ENCODE measurements around the gene IL31. TPM values are rescaled to one million over a fixed set of nuclear protein-coding genes. Genes with fewer than 3 reads are reported as not detected.
A peak's percentile ranks its signal among the peaks of the same experiment; 100 is the strongest.

The IL31 gene
- total RNA-seq, 1 donor from 2014 or later, result not detected

DNA sequence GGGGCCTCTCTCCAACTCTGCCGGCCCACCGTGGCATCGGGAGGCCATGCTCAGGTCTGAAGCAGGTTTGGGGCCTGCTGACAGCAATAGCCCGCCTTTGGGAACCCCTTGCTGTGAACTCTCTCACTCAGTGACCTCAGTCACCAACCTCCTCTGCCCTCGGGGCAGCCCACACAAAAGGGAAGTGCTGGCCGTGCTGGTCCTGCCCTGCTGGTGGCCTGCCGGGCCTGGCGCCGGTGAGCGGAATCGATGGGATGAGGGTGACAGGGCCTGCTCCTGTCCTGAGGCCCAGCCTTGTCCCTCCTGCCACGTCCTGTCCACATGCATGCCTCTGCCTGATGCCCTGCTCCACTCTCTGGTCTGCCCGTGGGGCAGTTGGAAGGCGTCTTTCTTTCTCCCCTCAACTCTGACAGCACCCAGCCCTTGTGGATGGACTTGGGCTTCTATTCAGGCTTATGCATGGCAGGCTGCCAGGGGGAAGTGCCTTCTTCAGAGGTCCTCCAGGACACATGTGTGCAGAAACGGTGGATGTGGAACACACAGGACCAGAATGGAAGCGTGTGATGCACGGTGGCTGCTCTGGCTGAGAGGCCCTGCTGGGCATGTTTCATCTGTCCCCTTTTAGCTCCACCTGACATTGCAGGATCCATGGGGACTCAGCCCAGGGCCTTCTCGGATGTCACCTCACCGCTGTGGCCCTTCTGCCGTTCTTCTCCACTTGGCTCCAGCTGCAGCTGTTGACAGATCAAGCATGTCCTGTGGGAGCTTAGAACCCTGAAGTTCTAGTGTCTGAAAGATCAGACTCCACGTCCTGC is 31.9 kb downstream of the IL31 start:
- H3K4me3 Mint-ChIP-seq (ENCODE audit: unreplicated experiment), result peak overlapping the region; percentile 42
- TF ChIP-seq, protein P1, sequence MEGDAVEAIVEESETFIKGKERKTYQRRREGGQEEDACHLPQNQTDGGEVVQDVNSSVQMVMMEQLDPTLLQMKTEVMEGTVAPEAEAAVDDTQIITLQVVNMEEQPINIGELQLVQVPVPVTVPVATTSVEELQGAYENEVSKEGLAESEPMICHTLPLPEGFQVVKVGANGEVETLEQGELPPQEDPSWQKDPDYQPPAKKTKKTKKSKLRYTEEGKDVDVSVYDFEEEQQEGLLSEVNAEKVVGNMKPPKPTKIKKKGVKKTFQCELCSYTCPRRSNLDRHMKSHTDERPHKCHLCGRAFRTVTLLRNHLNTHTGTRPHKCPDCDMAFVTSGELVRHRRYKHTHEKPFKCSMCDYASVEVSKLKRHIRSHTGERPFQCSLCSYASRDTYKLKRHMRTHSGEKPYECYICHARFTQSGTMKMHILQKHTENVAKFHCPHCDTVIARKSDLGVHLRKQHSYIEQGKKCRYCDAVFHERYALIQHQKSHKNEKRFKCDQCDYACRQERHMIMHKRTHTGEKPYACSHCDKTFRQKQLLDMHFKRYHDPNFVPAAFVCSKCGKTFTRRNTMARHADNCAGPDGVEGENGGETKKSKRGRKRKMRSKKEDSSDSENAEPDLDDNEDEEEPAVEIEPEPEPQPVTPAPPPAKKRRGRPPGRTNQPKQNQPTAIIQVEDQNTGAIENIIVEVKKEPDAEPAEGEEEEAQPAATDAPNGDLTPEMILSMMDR (IDR thresholded peaks at IDR 0.05; ENCODE audit: unreplicated experiment), result no peak
- no peak for DNase-seq (ENCODE audit: low spot score)
- peaks cover 4% of the 10 kb centered on the region for H3K9me3 Mint-ChIP-seq (ENCODE audit: unreplicated experiment)
- H3K27me3 Mint-ChIP-seq (ENCODE audit: unreplicated experiment), result peaks cover 13% of the 10 kb centered on the region
- H3K36me3 Mint-ChIP-seq (ENCODE audit: low read depth, unreplicated experiment), result peaks cover 48% of the 10 kb centered on the region
- H3K4me1 Mint-ChIP-seq (ENCODE audit: unreplicated experiment), result no peaks in the 10 kb centered on the region
- H3K27ac Mint-ChIP-seq (ENCODE audit: unreplicated experiment), result no peak overlapping the region

DNA sequence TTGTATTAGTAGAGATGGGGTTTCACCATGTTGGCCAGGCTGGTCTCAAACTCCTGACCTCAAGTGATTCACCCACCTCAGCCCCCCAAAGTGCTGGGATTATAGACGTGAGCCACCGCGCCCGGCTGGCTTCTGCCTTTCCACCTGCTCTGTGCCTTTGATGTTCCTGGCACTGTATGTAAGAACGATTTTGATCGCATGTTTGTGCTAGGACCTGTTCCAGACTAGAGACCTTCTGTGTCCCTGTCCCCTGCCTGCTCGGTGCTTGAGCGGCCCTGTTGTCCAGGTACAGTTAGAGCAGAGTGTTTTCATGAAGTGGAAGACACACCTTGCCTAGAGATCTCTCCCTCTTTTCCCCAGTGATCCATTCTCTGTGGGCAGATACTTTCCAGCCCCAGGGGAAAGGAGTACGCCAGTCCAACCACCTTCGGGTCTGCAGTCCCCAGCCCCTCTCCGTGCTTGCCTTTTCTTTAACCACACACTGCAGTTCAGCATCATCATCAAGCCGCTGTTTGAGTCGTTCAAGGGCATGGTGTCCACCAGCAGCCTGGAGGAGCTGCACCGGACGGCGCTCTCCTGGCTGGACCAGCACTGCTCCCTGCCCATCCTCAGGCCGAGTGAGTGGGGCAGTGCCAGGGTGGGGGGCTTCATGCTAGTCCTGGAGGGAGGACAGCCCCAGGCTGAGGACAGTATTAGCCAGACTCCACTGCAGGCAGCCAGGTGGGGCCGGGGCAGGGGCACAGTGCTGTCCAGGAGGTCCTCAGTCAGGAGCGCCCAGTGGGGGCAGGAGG is 33.4 kb downstream of the IL31 start:
- peaks cover 50% of the 10 kb centered on the region for H3K36me3 Mint-ChIP-seq (ENCODE audit: low read depth, unreplicated experiment)
- peak overlapping the region; percentile 74 for H3K4me3 Mint-ChIP-seq (ENCODE audit: unreplicated experiment)
- H3K27ac Mint-ChIP-seq (ENCODE audit: unreplicated experiment), result no peak overlapping the region
- TF ChIP-seq, protein P1 (IDR thresholded peaks at IDR 0.05; ENCODE audit: unreplicated experiment), result no peak
- H3K9me3 Mint-ChIP-seq (ENCODE audit: unreplicated experiment), result peaks cover 4% of the 10 kb centered on the region
- no peaks in the 10 kb centered on the region for H3K4me1 Mint-ChIP-seq (ENCODE audit: unreplicated experiment)
- no peak for DNase-seq (ENCODE audit: low spot score)
- H3K27me3 Mint-ChIP-seq (ENCODE audit: unreplicated experiment), result peaks cover 8% of the 10 kb centered on the region

DNA sequence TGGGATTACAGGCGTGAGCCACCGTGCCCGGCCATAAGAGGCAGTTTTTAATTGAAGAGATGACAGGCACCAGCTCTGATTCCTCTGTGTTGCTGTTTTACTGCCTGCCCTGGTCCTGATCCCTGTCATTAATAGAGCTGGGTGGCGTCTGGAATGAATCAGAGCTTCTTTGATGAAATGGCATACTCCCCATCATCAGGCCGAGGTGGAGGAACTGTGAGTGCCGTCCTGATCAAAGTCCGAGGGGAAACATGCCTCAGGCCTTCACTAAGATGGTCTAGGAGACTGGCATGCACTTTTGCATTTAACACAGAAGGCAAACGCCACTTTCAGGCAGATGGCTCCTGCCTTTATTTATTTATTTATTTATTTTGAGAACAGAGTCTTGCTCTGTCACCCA is 34.1 kb downstream of the IL31 start:
- Mint-ChIP-seq H3K36me3 (ENCODE audit: low read depth, unreplicated experiment) (peaks cover 52% of the 10 kb centered on the region), H3K4me1 (ENCODE audit: unreplicated experiment) (no peaks in the 10 kb centered on the region), H3K4me3 (ENCODE audit: unreplicated experiment) (no peak overlapping the region), H3K27ac (ENCODE audit: unreplicated experiment) (no peak overlapping the region), H3K27me3 (ENCODE audit: unreplicated experiment) (peaks cover 8% of the 10 kb centered on the region), H3K9me3 (ENCODE audit: unreplicated experiment) (peaks cover 4% of the 10 kb centered on the region)
- no peak for DNase-seq (ENCODE audit: low spot score)
- TF ChIP-seq, protein P1 (IDR thresholded peaks at IDR 0.05; ENCODE audit: unreplicated experiment), result no peak

DNA sequence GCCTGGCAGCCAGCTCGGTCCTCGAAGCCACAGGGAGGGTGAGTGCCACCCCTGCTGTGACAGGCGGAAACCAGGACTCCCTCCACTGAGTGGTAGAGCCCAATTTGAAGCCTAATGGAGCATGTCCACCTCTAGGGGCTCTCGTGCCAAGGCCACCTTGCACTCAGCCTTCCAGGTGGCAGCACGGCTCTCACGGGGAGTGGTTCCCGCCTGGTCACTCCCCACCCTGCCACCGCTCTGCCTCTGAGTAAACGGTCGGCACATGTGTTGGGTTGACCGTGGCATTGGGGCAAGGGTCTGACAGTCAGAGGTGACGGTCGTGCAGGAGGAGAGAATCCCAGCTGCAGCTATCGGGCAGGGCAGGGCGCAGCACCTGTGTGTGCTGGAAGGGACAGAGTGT is 34.8 kb downstream of the IL31 start:
- H3K27me3 Mint-ChIP-seq (ENCODE audit: unreplicated experiment), result peaks cover 7% of the 10 kb centered on the region
- H3K36me3 Mint-ChIP-seq (ENCODE audit: low read depth, unreplicated experiment), result peaks cover 55% of the 10 kb centered on the region
- no peak for DNase-seq (ENCODE audit: low spot score)
- H3K9me3 Mint-ChIP-seq (ENCODE audit: unreplicated experiment), result peaks cover 4% of the 10 kb centered on the region
- H3K4me1 Mint-ChIP-seq (ENCODE audit: unreplicated experiment), result no peaks in the 10 kb centered on the region
- TF ChIP-seq, protein P1 (IDR thresholded peaks at IDR 0.05; ENCODE audit: unreplicated experiment), result no peak
- H3K27ac Mint-ChIP-seq (ENCODE audit: unreplicated experiment), result no peak overlapping the region
- H3K4me3 Mint-ChIP-seq (ENCODE audit: unreplicated experiment), result no peak overlapping the region

DNA sequence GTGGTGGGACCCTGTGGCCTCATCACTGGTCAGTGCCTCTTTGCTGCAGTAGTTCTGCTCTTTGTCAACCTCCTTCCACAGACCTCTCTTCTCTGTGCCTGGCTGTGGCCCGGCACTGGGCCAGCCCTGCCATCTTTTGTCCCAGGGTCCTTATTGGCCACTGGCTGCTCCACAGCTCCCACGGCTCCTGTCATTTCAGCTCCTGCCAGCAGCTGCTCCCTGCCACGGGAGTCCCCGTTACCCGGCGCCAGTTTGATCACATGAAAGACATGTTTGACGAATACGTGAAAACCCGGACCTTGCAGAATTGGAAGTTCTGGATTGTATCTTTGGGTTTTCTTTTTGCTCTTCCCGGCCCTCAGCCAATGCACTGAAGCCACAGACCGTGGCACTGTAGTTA is 35.4 kb downstream of the IL31 start:
- Mint-ChIP-seq H3K27me3 (ENCODE audit: unreplicated experiment) (peaks cover 8% of the 10 kb centered on the region), H3K4me1 (ENCODE audit: unreplicated experiment) (no peaks in the 10 kb centered on the region), H3K9me3 (ENCODE audit: unreplicated experiment) (peaks cover under 1% of the 10 kb centered on the region), H3K4me3 (ENCODE audit: unreplicated experiment) (no peak overlapping the region), H3K27ac (ENCODE audit: unreplicated experiment) (no peak overlapping the region), H3K36me3 (ENCODE audit: low read depth, unreplicated experiment) (peaks cover 55% of the 10 kb centered on the region)
- no peak for DNase-seq (ENCODE audit: low spot score)
- TF ChIP-seq, protein P1 (IDR thresholded peaks at IDR 0.05; ENCODE audit: unreplicated experiment), result no peak

Data from endothelial cell (in vitro differentiated cells).